K562 (cell line): ENCODE data around the gene NASP. TPM values are rescaled to one million over a fixed set of nuclear protein-coding genes. Genes with fewer than 3 reads are reported as not detected.

Experiments
- ATAC-seq: fragments of 200-7000 bp; cut with Tn5 transposase; 3 replicates; pipeline ENCODE4 v1.9.1; 2020; ENCODE audit warnings: moderate library complexity
- BruUV-seq: library from RNA; stranded (reverse); fragments of 400-500 nt; replicated peaks from 2 replicates; lab custom pipeline; 2021; lab: Mats Ljungman, UMichigan
- CTCF ChIA-PET: fragments of 300-600 bp; formaldehyde crosslinking; extraction: SDS; loops from one replicate; lab custom pipeline; 2021; ENCODE audit warnings: low intra/inter-chr PET ratio; lab: Yijun Ruan, JAX
- POLR2A ChIA-PET: fragments of 300-600, 350-650 bp; sonication (Branson Sonifier 250); formaldehyde crosslinking; extraction: SDS; loops from one replicate; lab custom pipeline; 2021; ENCODE audit warnings: antibody characterized with exemption, inconsistent platforms; lab: Yijun Ruan, JAX
- DNase-seq, 4 experiments: peaks; one replicate each; pipeline versions ENCODE4 v3.0.0 to v3.0.0-alpha.2; 2011 to 2018; ENCODE audit warnings: low spot score in 3 of 4, mixed read lengths in 3 of 4; ENCODE audit errors: extremely low read depth in 1 of 4
- FAIRE-seq: peaks from 2 replicates; lab custom pipeline; 2011; peaks lifted over from hg19 to GRCh38; lab: Jason Lieb, UNC
- H2AFZ ChIP-seq: 2 replicates; pipeline ENCODE4 v1.6.0; 2011; ENCODE audit warnings: low read depth, low read length, control low read depth, inconsistent platforms
- H3K27ac ChIP-seq: fragments of 200-600 bp; 3 replicates; pipeline ENCODE4 v1.8.0; 2011; ENCODE audit warnings: low read depth, mild to moderate bottlenecking, control low read depth, inconsistent platforms, low read length, moderate library complexity, mixed read lengths; ENCODE audit errors: extremely low read depth
- H3K27me3 ChIP-seq, 2 experiments: fragments of 300-600 bp in 1 of 2; 2 replicates in 1 of 2; 3 replicates in 1 of 2; pipeline versions ENCODE4 v1.6.0 to v1.8.0; 2011; ENCODE audit warnings: inconsistent platforms in 2 of 2, low read length in 2 of 2, mild to moderate bottlenecking in 1 of 2, mixed read lengths in 1 of 2, moderate library complexity in 1 of 2; ENCODE audit not compliant: control insufficient read depth in 2 of 2, insufficient read depth in 2 of 2
- H3K36me3 ChIP-seq: fragments of 300-600 bp; 3 replicates; pipeline ENCODE4 v1.8.0; 2011; ENCODE audit warnings: mild to moderate bottlenecking, low read length, inconsistent platforms; ENCODE audit not compliant: control insufficient read depth, insufficient read depth
- H3K4me1 ChIP-seq, 2 experiments: fragments of 200-600 bp in 1 of 2; replicated peaks in 1 of 2; 2 replicates in 1 of 2; 3 replicates in 1 of 2; pipeline versions ENCODE4 v1.5.1 to v1.8.0; 2011; ENCODE audit warnings: inconsistent platforms in 2 of 2, low read length in 2 of 2, mild to moderate bottlenecking in 1 of 2, mixed read lengths in 1 of 2, moderate library complexity in 1 of 2; ENCODE audit not compliant: control insufficient read depth in 2 of 2, insufficient read depth in 2 of 2
- H3K4me2 ChIP-seq: 2 replicates; pipeline ENCODE4 v1.6.1; 2011; ENCODE audit warnings: low read length, control low read depth, inconsistent platforms, mixed read lengths; ENCODE audit not compliant: insufficient read depth
- H3K4me3 ChIP-seq: fragments of 200-600 bp; sonication (generic), shearing (Covaris generic); 2 replicates; pipeline ENCODE4 v1.5.1; 2016; ENCODE audit warnings: control low read depth, inconsistent platforms
- H3K79me2 ChIP-seq: fragments of 200-600 bp; 3 replicates; pipeline ENCODE4 v1.8.0; 2011; ENCODE audit warnings: low read length, inconsistent platforms; ENCODE audit not compliant: control insufficient read depth, insufficient read depth
- H3K9ac ChIP-seq, 2 experiments: 2 replicates each; pipeline versions ENCODE4 v1.6.0 to v1.6.1; 2011; ENCODE audit warnings: low read depth in 2 of 2, low read length in 2 of 2, control low read depth in 1 of 2, inconsistent platforms in 1 of 2, mild to moderate bottlenecking in 1 of 2, mixed read lengths in 1 of 2; ENCODE audit not compliant: insufficient read depth in 1 of 2
- H3K9me1 ChIP-seq: one replicate; pipeline ENCODE4 v1.6.0; 2011; ENCODE audit warnings: inconsistent platforms, mild to moderate bottlenecking, low read length, moderate library complexity; ENCODE audit not compliant: control insufficient read depth, insufficient read depth
- H3K9me3 ChIP-seq: replicated peaks from 2 replicates; pipeline ENCODE4 v1.5.1; 2011; ENCODE audit warnings: low read depth, low read length, inconsistent platforms; ENCODE audit not compliant: control insufficient read depth, insufficient read depth
- H4K20me1 ChIP-seq: replicated peaks from 2 replicates; pipeline ENCODE4 v1.6.1; 2011; ENCODE audit warnings: low read length, inconsistent platforms, mixed read lengths; ENCODE audit not compliant: control insufficient read depth, insufficient read depth
- FIP1L1 ChIP-seq: fragments of 200-400 bp; formaldehyde crosslinking; IDR thresholded peaks from 2 replicates; pipeline ENCODE4 v1.6.1; 2018; ENCODE audit warnings: mild to moderate bottlenecking, low read depth, low read length; ENCODE audit not compliant: poor library complexity, severe bottlenecking
- HNRNPLL ChIP-seq: fragments of 200-400 bp; formaldehyde crosslinking; IDR thresholded peaks from 2 replicates; pipeline ENCODE4 v1.6.1; 2017; ENCODE audit warnings: low read length, low read depth, mild to moderate bottlenecking; ENCODE audit not compliant: poor library complexity, severe bottlenecking
- POLR2A ChIP-seq: fragments of 450-650 bp; conservative IDR thresholded peaks from 2 replicates; pipeline ENCODE4 v1.6.1; 2016
- POLR2AphosphoS5 ChIP-seq: IDR thresholded peaks from 2 replicates; pipeline ENCODE4 v1.6.1; 2011; ENCODE audit warnings: mild to moderate bottlenecking, low read depth, low read length, moderate library complexity; ENCODE audit not compliant: control insufficient read depth, insufficient read depth
- POLR2B ChIP-seq: fragments of 450-650 bp; IDR thresholded peaks from 2 replicates; pipeline ENCODE4 v1.6.1; 2018; ENCODE audit warnings: low read depth; ENCODE audit not compliant: partially characterized antibody
- SIN3A ChIP-seq, 2 experiments: fragments of 150-350 bp in 1 of 2; IDR thresholded peaks; 2 replicates each; pipeline ENCODE4 v1.6.1; 2011 to 2016; ENCODE audit warnings: borderline replicate concordance in 2 of 2, low read depth in 2 of 2, low read length in 2 of 2, mild to moderate bottlenecking in 2 of 2, moderate library complexity in 2 of 2; ENCODE audit not compliant: control insufficient read depth in 1 of 2
- SUPT5H ChIP-seq: fragments of 450-650 bp; IDR thresholded peaks from 2 replicates; pipeline ENCODE4 v1.6.1; 2016
- ZC3H8 ChIP-seq: fragments of 450-650 bp; IDR thresholded peaks from 2 replicates; pipeline ENCODE4 v1.6.1; 2017
- WGBS: fragments of 100-300 bp; shearing (Covaris generic); methylation state at CpG from one replicate; pipeline ENCODE4 v1.1.6; 2016; ENCODE audit warnings: low coverage, mixed read lengths; ENCODE audit not compliant: insufficient coverage; ENCODE audit errors: missing lambda C conversion rate; 5-methylcytosine and 5-hydroxymethylcytosine counted together
- in situ Hi-C: fragments of 300-500 bp; cut with MboI; formaldehyde crosslinking; loops from 4 replicates; pipeline ENCODE4 v1.15.0; 2018; ENCODE audit warnings: inconsistent platforms, mixed read lengths
- intact Hi-C: fragments of 100-400 bp; cut with micrococcal nuclease; formaldehyde crosslinking; loops from 2 replicates; pipeline ENCODE4 v1.14.2; 2022
- polyA plus RNA-seq, 8 experiments: library from polyadenylated mRNA; depleted of rRNA in 4 of 8; stranded (reverse) in 5 of 8; unstranded in 3 of 8; fragments of >200 nt; fragmentation: Nextera tagmentation in 2 of 8; fragmentation: Illumina TruSeq in 1 of 8; extraction: Ambion mirVana in 2 of 8; extraction: Trizol in 1 of 8; gene quantifications; 2 replicates each; pipeline versions ENCODE4 v1.2.1 to v1.2.3, GENCODE V29; 2011 to 2014; ENCODE audit warnings: inconsistent platforms in 1 of 8, missing spikeins in 1 of 8
- total RNA-seq, 7 experiments: library from RNA; depleted of rRNA in 6 of 7; stranded (reverse); fragments of >200 nt in 6 of 7; fragmentation: Illumina TruSeq in 2 of 7; extraction: Trizol in 2 of 7; gene quantifications; 2 replicates each; pipeline versions ENCODE4 v1.2.1 to v1.2.3, GENCODE V29; 2011 to 2021; ENCODE audit warnings: low replicate concordance in 1 of 7

NASP gene
- total and polyA plus RNA-seq, 9 of the 15 experiments (the other 6 are each of a cell fraction or from before 2014, with no cell fraction given) = 199 to 578 (median 419) TPM

- 97% methylated on average over 9 of the region's 10 CpGs for WGBS
- no peaks in the 10 kb centered on the region for H4K20me1 ChIP-seq
- H3K79me2 ChIP-seq = peaks cover 36% of the 10 kb centered on the region
- no peak overlapping the region for H3K4me3 ChIP-seq
- H3K27ac ChIP-seq = no peak overlapping the region
- H3K4me2 ChIP-seq = no peak overlapping the region
- BruUV-seq = no TSS peak
- no peak for DNase-seq
- in situ Hi-C loops (no loop called here), intact Hi-C loops (no loop called here)
- POLR2A ChIA-PET = interaction anchor here (1.0 kb wide), 1 partner anchor 13 kb away, joined by 4 read pairs; the partner anchor contains the start of gene CCDC17
- FAIRE-seq = no peak
- ATAC-seq = peak; percentile 8; the same call in 2 of the 3 replicates
- no peak overlapping the region for H2AFZ ChIP-seq
- H3K9ac ChIP-seq = no peak overlapping the region
- H3K36me3 ChIP-seq = peaks cover 95% of the 10 kb centered on the region
- no peaks in the 10 kb centered on the region for H3K4me1 ChIP-seq
- no peaks in the 10 kb centered on the region for H3K9me1 ChIP-seq
- TF ChIP-seq HNRNPLL (no peak), POLR2A (peak; percentile 23), SUPT5H (peak; percentile 38), SIN3A (IDR thresholded peaks at IDR 0.05; ENCODE audit: borderline replicate concordance in 2 of 2, control insufficient read depth in 1 of 2, low read depth in 2 of 2, low read length in 2 of 2) (0 out of 4 replicates have a peak, but pooled peaks of 1 of the 2 experiments have one; percentile 30), ZC3H8 (no peak), POLR2AphosphoS5 (0 out of 2 replicates have a peak, but pooled peaks have one; percentile 33), FIP1L1 (no peak), POLR2B (peak; percentile 31)
- H3K9me3 ChIP-seq = no peaks in the 10 kb centered on the region
- no peaks in the 10 kb centered on the region for H3K27me3 ChIP-seq
- CTCF ChIA-PET = no interaction called here
Observed at GRCh38 chr1:45610589-45611226, 26.9 kb downstream of the NASP start.
